Measurements from ENCODE around the gene PPM1M. TPM values are rescaled to one million over a fixed set of nuclear protein-coding genes. Genes with fewer than 3 reads are reported as not detected.

PPM1M gene
- total and polyA plus RNA-seq, 10 of the 15 experiments (the other 5 are each of a cell fraction or from before 2014, with no cell fraction given), result 7.3 to 24.8 (median 15.8) TPM

DNA sequence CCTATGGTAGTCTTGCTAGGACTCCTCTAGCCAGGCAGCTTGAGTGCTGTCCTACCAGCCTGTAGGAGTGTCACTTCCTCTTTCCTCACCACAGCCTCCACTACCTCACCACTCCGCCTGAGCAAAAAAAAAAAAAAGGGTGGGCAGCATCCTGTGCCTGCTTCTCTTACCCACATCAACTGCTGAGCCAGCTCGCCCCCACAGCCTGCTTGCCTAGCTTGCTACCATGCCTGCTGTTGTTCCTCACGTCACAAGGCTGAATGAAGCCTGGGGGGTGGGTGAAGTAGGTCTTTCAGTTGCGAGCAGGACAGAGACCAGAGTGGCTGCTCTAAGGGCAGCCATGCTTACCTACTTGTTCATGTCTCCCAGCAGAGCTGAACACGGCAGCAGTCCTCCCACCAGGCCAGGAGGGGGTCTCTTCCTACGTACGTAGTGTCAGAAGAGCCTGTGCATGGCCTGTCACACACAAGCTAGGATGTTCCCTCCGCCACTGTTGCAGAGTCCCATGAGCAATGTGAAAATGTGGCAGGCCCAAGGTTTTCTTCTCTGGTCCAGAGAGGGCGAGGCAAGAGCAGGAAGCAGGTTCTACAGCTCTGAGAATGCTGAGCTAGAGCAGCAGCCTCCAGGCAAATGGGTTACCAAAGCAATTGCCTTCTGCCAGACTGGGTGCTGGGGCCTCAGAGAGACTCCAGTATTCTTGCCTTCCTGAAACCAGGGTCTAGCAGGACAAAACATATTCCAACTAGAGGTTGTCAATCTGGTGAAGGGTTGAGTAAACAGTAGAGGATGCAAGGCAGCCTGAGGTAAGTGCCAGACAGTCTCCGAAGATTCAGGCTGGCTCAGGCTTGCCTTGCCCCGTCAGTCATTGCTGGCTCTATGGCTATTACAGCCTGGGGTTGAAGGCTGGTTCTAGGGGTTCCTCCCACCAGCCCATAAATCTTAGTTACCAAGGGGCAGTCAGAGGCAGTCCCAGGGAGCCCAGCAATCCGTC, 8.1 kb downstream of the PPM1M start:
- H4K20me1 ChIP-seq (ENCODE audit: control insufficient read depth, insufficient read depth), result no peaks in the 10 kb centered on the region
- H3K27me3 ChIP-seq (replicated peaks in 1 of 2; ENCODE audit: control insufficient read depth in 2 of 2, insufficient read depth in 2 of 2, low read length in 1 of 2), result no peaks in the 10 kb centered on the region
- intact Hi-C loops (cut with micrococcal nuclease; ENCODE audit: unreplicated experiment), result no loop called here
- ATAC-seq (peak; percentile 98), FAIRE-seq (peak; percentile 97), DNase-seq (ENCODE audit: low read depth, low spot score) (peak; percentile 85)
- ChIA-PET SMC1A (ENCODE audit: uncharacterized antibody, unreplicated experiment) (interaction anchor here (0.6 to 3.5 kb wide), 16 partner anchors 10 to 99 kb away, joined by 3 to 30 read pairs (median 6); partner anchors contain the start of genes POC1A, TLR9, TWF2 and WDR82), POLR2A (interaction anchor here (0.6 to 7.8 kb wide), 14 partner anchors 9 to 696 kb away, joined by 3 to 60 read pairs (median 4); partner anchors contain the start of genes TLR9, TWF2 and WDR82), RAD21 (ENCODE audit: unreplicated experiment) (interaction anchor here (0.7 to 2.2 kb wide), 13 partner anchors 10 to 271 kb away, joined by 3 to 20 read pairs (median 7); partner anchors contain the start of genes GLYCTK, TLR9, TWF2 and WDR82), CTCF (interaction anchor here (0.7 to 3.7 kb wide), 17 partner anchors 9 to 639 kb away, joined by 3 to 20 read pairs (median 5); partner anchors contain the start of genes PPM1M, TLR9 and WDR82)
- peaks cover 40 to 48% of the 10 kb centered on the region in 2 experiments for H3K36me3 ChIP-seq (ENCODE audit: control insufficient read depth in 2 of 2, insufficient read depth in 2 of 2, low read length in 1 of 2)
- peak overlapping the region; percentile 22 for H3K9ac ChIP-seq (ENCODE audit: control insufficient read depth, insufficient read depth, low read length)
- BruUV-seq (replicated peaks), result no TSS peak
- WGBS (ENCODE audit: insufficient coverage, insufficient replicate concordance, low lambda C conversion rate, missing lambda C conversion rate), result 22% methylated on average over 12 of the region's 12 CpGs
- H3K79me2 ChIP-seq (ENCODE audit: control insufficient read depth, insufficient read depth, low read length), result peaks cover 4% of the 10 kb centered on the region
- in situ Hi-C loops (cut with MboI), result no loop called here
- H3K4me3 ChIP-seq, result no peak overlapping the region
- H3K4me2 ChIP-seq (ENCODE audit: control insufficient read depth, insufficient read depth), result peak overlapping the region; percentile 79
- H3K9me3 ChIP-seq (replicated peaks; ENCODE audit: control insufficient read depth, insufficient read depth, low read length), result no peaks in the 10 kb centered on the region
- H3K4me1 ChIP-seq (ENCODE audit: control insufficient read depth, insufficient read depth, low read length), result peaks cover 18% of the 10 kb centered on the region
- H3K27ac ChIP-seq (ENCODE audit: control insufficient read depth, insufficient read depth), result peak overlapping the region; percentile 88
- no peak overlapping the region; the same call in 1 of the 2 replicates for H2AFZ ChIP-seq (ENCODE audit: control insufficient read depth, low read depth, low read length)
- TF ChIP-seq, protein P1, sequence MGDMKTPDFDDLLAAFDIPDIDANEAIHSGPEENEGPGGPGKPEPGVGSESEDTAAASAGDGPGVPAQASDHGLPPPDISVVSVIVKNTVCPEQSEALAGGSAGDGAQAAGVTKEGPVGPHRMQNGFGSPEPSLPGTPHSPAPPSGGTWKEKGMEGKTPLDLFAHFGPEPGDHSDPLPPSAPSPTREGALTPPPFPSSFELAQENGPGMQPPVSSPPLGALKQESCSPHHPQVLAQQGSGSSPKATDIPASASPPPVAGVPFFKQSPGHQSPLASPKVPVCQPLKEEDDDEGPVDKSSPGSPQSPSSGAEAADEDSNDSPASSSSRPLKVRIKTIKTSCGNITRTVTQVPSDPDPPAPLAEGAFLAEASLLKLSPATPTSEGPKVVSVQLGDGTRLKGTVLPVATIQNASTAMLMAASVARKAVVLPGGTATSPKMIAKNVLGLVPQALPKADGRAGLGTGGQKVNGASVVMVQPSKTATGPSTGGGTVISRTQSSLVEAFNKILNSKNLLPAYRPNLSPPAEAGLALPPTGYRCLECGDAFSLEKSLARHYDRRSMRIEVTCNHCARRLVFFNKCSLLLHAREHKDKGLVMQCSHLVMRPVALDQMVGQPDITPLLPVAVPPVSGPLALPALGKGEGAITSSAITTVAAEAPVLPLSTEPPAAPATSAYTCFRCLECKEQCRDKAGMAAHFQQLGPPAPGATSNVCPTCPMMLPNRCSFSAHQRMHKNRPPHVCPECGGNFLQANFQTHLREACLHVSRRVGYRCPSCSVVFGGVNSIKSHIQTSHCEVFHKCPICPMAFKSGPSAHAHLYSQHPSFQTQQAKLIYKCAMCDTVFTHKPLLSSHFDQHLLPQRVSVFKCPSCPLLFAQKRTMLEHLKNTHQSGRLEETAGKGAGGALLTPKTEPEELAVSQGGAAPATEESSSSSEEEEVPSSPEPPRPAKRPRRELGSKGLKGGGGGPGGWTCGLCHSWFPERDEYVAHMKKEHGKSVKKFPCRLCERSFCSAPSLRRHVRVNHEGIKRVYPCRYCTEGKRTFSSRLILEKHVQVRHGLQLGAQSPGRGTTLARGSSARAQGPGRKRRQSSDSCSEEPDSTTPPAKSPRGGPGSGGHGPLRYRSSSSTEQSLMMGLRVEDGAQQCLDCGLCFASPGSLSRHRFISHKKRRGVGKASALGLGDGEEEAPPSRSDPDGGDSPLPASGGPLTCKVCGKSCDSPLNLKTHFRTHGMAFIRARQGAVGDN (IDR thresholded peaks at IDR 0.05), result peak; percentile 77; the same call in 1 of the 2 replicates
- TF ChIP-seq, protein P2, sequence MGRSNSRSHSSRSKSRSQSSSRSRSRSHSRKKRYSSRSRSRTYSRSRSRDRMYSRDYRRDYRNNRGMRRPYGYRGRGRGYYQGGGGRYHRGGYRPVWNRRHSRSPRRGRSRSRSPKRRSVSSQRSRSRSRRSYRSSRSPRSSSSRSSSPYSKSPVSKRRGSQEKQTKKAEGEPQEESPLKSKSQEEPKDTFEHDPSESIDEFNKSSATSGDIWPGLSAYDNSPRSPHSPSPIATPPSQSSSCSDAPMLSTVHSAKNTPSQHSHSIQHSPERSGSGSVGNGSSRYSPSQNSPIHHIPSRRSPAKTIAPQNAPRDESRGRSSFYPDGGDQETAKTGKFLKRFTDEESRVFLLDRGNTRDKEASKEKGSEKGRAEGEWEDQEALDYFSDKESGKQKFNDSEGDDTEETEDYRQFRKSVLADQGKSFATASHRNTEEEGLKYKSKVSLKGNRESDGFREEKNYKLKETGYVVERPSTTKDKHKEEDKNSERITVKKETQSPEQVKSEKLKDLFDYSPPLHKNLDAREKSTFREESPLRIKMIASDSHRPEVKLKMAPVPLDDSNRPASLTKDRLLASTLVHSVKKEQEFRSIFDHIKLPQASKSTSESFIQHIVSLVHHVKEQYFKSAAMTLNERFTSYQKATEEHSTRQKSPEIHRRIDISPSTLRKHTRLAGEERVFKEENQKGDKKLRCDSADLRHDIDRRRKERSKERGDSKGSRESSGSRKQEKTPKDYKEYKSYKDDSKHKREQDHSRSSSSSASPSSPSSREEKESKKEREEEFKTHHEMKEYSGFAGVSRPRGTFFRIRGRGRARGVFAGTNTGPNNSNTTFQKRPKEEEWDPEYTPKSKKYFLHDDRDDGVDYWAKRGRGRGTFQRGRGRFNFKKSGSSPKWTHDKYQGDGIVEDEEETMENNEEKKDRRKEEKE (IDR thresholded peaks at IDR 0.05), result no peak
- TF ChIP-seq RCOR1 (conservative IDR thresholded peaks at IDR 0.05; ENCODE audit: low read depth, low read length) (no peak), NR2F1 (conservative IDR thresholded peaks at IDR 0.05) (no peak), SPI1 (IDR thresholded peaks at IDR 0.05; ENCODE audit: borderline replicate concordance, insufficient read depth, low read depth, low read length) (peak; percentile 99), BCL11A (IDR thresholded peaks at IDR 0.05; ENCODE audit: low read depth, low read length) (peak; percentile 61; the same call in 1 of the 2 replicates), GATAD2B (conservative IDR thresholded peaks at IDR 0.05; ENCODE audit: low read depth) (peak; percentile 71; the same call in 1 of the 2 replicates), ZBED1 (IDR thresholded peaks at IDR 0.05; ENCODE audit: borderline replicate concordance) (peak; percentile 81; the same call in 1 of the 2 replicates), MXI1 (IDR thresholded peaks at IDR 0.05; ENCODE audit: low read depth, low read length) (0 out of 2 replicates have a peak, but pooled peaks have one; percentile 49), PAX8 (IDR thresholded peaks at IDR 0.05) (no peak), POLR2AphosphoS2 (IDR thresholded peaks at IDR 0.05; ENCODE audit: low read depth, low read length) (no peak), EGR1 (IDR thresholded peaks at IDR 0.05; ENCODE audit: borderline replicate concordance in 1 of 2, low read depth in 2 of 2, low read length in 2 of 2) (peak in 1 of 2 experiments; percentile 87; a peak in 2 of 3 replicates), BRCA1 (IDR thresholded peaks at IDR 0.05; ENCODE audit: low read depth, low read length) (no peak), WRNIP1 (IDR thresholded peaks at IDR 0.05; ENCODE audit: borderline replicate concordance, low read depth, low read length) (no peak)
